Inflammatory macrophage treated with lipopolysaccharide for 4 hours (primary cell): ENCODE measurements around the gene SLC2A6.

Experiments
- DNase-seq: peaks from one replicate; pipeline ENCODE4 v3.0.0-alpha.2; 2020

The SLC2A6 gene

DNA sequence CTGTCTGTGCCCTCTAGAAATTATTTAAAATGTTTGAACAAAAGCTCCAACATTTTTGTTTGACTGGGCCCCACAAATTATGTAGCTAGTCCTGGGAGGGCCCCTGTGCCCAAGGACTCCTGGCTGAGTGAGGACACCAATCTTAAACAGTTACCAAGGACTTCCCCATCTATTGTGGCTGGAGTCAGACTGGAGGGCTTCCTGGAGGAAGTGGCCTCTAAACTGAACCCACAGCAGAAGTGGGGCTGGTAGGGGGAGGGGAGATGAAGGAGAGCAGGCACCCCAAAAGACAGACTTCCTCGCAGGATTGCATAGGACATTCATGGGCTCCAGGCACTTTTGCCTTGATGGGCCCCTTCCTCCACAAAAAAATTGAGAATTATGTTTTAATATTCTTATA, 48.7 kb downstream of the SLC2A6 start:
- DNase-seq: no peak

DNA sequence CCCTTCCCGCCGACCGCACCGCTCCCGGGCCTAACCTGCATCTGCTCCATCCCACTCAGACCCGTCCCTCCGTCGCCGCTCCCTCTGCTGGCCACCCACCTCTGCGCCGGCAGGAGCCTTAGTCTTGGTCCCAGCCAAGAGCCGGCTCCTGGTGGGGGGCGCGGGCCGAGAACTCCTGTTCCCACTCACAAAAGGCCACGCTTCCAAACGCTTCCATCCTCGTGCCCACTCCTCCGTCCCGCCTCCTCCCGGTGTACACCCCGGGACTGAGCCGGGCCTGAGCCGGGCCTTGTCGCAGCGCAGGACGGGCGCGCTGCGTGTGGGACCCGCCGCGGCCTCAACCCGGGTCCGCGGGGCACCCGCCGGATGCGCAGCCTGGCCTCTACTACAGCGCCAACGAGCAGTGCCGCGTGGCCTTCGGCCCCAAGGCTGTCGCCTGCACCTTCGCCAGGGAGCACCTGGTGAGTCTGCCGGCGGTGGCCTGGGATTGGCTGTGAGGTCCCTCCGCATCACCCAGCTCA, 49.2 kb downstream of the SLC2A6 start:
- no peak for DNase-seq

DNA sequence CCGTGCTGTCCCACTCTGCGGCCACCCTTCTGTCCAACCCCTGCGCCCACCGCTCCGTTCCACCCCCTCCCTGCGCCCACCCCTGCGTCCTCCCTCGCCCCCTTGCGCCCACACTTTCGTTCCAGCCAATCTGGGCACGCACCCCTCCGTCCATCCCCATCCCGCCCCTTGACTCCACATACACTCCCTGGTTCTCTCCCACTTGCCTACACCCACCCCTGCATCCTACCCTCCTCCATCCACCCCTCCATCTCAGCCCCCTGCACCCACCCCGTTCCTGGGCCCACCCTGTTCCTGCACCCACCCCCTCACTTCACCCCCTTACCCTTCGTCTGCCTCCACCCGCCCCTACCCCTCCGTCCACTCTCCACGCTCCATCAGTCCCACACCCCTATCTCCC, 49.7 kb downstream of the SLC2A6 start:
- DNase-seq: no peak

DNA sequence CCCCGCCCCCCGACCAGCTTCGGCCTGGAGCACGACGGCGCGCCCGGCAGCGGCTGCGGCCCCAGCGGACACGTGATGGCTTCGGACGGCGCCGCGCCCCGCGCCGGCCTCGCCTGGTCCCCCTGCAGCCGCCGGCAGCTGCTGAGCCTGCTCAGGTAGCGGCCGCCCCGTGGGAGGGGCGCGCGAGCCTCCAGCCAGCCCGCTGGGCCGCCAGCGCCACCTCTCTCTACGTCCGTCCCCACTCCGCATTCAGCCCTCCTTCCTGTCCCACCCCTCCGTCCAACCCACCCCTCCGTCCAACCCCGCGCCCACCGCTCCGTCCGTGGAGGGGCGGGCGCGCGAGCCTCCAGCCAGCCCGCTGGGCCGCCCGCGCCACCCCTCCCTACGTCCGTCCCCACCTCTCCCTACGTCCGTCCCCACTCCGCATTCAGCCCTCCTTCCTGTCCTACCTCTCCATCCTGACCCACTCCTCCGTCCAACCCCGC, 50.2 kb downstream of the SLC2A6 start:
- no peak for DNase-seq

DNA sequence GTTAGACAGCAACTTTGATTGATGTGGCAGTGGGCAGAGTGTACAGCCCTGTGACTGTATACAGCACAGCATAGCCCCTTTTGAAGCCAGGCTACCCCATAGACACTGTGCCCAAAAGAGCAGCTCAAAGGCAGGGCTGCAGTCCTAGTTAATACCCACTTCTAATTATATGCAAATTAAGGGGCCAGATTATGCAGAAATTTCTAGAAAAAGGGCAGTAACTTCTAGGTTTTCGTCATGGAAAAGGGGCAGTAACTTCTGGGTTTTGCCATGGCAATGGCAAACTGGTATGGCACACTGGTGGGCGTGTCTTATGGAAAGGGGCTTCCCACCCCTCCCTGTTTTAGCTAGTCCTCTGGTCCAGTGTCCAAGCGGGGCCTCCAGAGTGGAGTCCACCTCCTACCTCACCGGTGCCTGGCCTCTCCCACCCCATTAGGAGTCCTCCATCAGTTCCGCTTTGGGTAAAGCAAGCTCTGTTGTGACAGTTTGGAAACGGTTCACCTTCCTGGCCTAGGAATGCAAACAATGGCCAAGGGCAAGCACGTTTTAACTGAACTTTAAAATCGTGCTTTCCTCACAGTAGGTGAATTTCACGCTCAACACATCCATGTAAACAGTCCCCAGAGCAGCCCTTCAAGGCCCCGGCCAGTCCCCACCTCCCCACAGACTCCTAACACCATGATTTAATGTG, 51.1 kb downstream of the SLC2A6 start:
- DNase-seq: no peak

DNA sequence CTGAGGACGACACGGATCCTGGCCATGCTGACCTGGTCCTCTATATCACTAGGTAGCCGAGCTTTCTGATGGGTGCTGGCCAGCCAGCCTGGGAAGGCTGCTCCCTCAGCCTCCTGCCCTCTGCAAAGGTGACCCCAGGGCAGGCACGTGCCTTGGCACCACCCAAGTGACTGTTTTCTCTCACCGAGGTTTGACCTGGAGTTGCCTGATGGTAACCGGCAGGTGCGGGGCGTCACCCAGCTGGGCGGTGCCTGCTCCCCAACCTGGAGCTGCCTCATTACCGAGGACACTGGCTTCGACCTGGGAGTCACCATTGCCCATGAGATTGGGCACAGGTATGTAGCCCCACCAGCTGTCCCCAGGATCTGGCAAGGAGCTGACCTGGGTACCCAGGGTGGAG, 52.9 kb downstream of the SLC2A6 start:
- DNase-seq: no peak

DNA sequence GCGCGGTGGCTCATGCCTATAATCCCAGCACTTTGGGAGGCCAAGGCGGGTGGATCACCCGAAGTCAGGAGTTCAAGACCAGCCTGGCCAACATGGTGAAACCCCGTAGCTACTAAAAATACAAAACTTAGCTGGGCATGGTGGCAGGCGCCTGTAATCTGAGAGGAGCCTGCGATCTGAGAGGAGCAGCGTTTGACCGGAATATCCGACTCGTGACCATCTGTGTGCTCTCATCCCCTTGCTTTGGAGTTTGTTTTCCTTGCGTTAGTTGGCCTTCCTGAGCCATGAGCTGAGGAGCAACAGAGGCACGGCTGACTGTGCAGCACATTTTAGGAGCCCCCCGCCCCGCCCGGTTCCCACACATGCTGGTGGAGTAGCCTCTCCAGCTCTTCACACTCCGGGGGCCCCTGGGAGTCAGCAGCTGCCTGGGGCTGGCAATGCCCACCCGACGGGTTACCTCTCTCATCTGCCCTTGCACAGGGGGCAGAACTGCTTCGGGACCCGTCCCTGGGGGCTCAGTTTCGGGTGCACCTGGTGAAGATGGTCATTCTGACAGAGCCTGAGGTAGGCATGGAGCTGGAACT, 53.8 kb downstream of the SLC2A6 start:
- DNase-seq: no peak

DNA sequence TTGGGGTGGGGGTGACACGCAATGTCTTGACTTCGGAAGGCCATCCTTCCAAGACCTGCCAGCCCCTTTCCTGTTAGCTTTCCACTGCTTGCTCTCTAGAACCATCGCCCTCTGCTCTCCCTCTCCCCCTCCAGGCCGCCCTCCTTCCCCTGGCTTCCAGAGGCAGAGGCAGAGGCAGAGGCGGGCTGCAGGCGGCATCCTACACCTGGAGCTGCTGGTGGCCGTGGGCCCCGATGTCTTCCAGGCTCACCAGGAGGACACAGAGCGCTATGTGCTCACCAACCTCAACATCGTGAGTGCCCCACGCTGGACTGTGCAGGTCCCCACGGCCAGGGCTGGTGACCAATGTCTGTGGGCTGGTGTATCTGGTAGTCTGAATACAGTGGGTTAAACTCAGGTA, 54.7 kb downstream of the SLC2A6 start:
- no peak for DNase-seq

DNA sequence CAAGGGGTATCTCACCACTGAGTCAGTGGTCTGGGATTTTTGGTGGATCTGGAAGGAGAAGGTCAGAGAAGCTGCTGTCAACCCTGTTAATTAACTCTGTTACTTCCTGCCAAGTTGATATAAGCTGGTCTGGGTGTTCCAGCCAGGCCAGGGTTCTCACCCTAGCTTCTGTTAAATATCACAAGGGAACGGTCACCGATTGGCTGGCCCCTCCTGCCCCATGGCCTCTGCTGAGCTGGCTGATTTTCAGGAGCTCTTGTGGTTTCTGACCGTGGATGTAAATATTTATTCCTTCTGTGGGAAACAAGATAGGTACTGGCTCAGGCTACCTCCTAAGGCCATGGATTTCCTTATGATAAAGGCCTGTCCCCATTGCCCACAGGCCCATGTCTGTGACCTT, 55.7 kb downstream of the SLC2A6 start:
- DNase-seq: no peak

DNA sequence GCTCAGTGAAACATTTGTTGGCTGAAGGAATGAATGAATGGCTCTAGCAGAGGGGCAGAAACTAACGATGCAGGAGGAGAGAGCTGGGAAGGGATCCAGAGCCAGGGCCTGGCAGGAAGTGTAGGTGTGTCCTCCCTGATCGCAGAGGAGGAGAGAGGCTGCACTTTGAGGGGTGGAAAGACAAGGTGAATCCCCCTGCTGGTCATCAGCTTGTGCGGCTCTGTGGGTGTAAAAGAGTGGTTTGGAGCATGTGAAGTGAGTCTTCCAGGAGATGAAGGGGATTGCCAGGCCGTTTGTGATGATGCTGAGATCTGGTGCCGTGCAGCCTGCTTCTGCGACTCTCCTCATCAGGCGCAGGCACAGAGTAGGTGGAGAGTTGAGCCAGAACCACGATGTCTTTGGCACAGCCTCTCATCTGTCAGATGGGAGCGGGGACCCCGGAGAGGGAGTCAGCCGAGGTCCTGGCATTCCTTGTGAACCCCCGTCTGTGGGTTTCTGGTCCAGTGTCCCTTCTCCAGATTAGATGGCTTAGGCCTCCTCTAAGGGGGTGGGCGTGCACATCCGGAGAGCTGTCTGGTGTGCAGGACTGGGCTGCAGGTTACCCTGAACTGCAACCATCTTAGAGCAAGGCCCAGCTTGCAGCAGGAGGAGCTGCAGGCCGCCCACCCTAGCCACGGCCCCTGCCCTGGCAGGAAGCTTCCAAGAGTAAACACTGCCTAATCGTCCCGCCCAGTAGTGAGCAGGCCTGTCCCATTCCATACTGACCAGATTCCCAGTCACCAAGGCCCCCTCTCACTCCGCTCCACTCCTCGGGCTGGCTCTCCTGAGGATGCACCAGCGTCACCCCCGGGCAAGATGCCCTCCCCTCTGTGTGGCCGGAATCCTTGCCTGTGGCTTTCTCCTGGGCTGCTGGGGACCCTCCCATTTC, 57.0 kb downstream of the SLC2A6 start, which contains the start of gene ADAMTS13:
TSS of gene ADAMTS13 (plus strand) at position 753 of the 928 bp plus-strand sequence. CDS start at position 830, 77 bp downstream.
- DNase-seq: no peak
